Thymus (tissue), 14 donors: ENCODE results near the gene GMPR2. TPM values are rescaled to one million over a fixed set of nuclear protein-coding genes. Genes with fewer than 3 reads are reported as not detected.

Experiments
- DNase-seq, 9 donors: peaks; one replicate each; pipeline ENCODE4 v3.0.0-alpha.2; 2013; ENCODE audit warnings: low spot score in 9 of 9, low read depth in 6 of 9, missing footprints in 1 of 9
- H3K27ac ChIP-seq, 2 donors: one replicate each; pipeline ENCODE4 v1.5.1; 2013; ENCODE audit warnings: control low read depth in 1 of 2, low read depth in 1 of 2, low read length in 1 of 2, mild to moderate bottlenecking in 1 of 2, moderate library complexity in 1 of 2
- H3K27me3 ChIP-seq, 2 donors: one replicate each; pipeline ENCODE4 v1.5.1; 2013; ENCODE audit warnings: low read length in 1 of 2; ENCODE audit not compliant: control insufficient read depth in 2 of 2, insufficient read depth in 1 of 2
- H3K36me3 ChIP-seq, 2 donors: one replicate each; pipeline ENCODE4 v1.5.1; 2013; ENCODE audit warnings: low read length in 1 of 2, mild to moderate bottlenecking in 1 of 2, moderate library complexity in 1 of 2; ENCODE audit not compliant: control insufficient read depth in 2 of 2, insufficient read depth in 2 of 2
- H3K4me1 ChIP-seq, 2 donors: one replicate each; pipeline ENCODE4 v1.5.1; 2013; ENCODE audit warnings: low read length in 2 of 2; ENCODE audit not compliant: control insufficient read depth in 2 of 2, insufficient read depth in 2 of 2
- H3K4me3 ChIP-seq, 2 donors: one replicate each; pipeline ENCODE4 v1.5.1; 2013; ENCODE audit warnings: low read length in 2 of 2, control low read depth in 1 of 2, mild to moderate bottlenecking in 1 of 2
- H3K9me3 ChIP-seq, 2 donors: one replicate each; pipeline ENCODE4 v1.5.1; 2013; ENCODE audit warnings: low read length in 1 of 2, mild to moderate bottlenecking in 1 of 2; ENCODE audit not compliant: control insufficient read depth in 2 of 2, insufficient read depth in 1 of 2
- WGBS: extraction: QIAGEN DNeasy Blood & Tissue Kit; methylation state at CpG from one replicate; pipeline ENCODE4 v1.1.7; 2013; 5-methylcytosine and 5-hydroxymethylcytosine counted together
- long read RNA-seq, 10 donors: transcript quantifications; one replicate each; lab custom pipeline, GENCODE V29; 2026
- polyA plus RNA-seq: library from polyadenylated mRNA; stranded (reverse); fragments of 200-250 nt; gene quantifications from one replicate; pipeline ENCODE4 v1.2.3, GENCODE V29; 2013
- total RNA-seq: library from RNA; stranded (reverse); fragments of 120-200 nt; gene quantifications from one replicate; pipeline ENCODE4 v1.2.4, GENCODE V29; 2013
- donor health status: healthy.

Gene GMPR2
- total RNA-seq = 67.0 TPM
- 53.6 TPM for polyA plus RNA-seq
- long read RNA-seq, donor 1, partial matches to known transcripts = 0 of 4 reads
- long read RNA-seq, donor 1, other reads (novel, unspliced or antisense) = 0 of 4 reads
- long read RNA-seq, donor 2 = 0 reads
- long read RNA-seq, donor 3, transcript GMPR2-202 (10 exons, 1,972 nt) = minor isoform, 7 of 76 reads
- long read RNA-seq, donor 3, transcript GMPR2-207 (2 exons, 469 nt) = major isoform, 44 of 76 reads
- long read RNA-seq, donor 3, transcript GMPR2-223 (10 exons, 1,893 nt) = minor isoform, 8 of 76 reads
- long read RNA-seq, donor 3, partial matches to known transcripts = 9 of 76 reads
- long read RNA-seq, donor 3, other reads (novel, unspliced or antisense) = 0 of 76 reads
- long read RNA-seq, donor 4, transcript GMPR2-207 (2 exons, 469 nt) = major isoform, 9 of 35 reads
- long read RNA-seq, donor 4, partial matches to known transcripts = 17 of 35 reads
- long read RNA-seq, donor 4, other reads (novel, unspliced or antisense) = 0 of 35 reads
- long read RNA-seq, donor 5, transcript GMPR2-207 (2 exons, 469 nt) = major isoform, 25 of 64 reads
- long read RNA-seq, donor 5, transcript GMPR2-203 (10 exons, 1,652 nt) = minor isoform, 14 of 64 reads
- long read RNA-seq, donor 5, transcript GMPR2-202 (10 exons, 1,972 nt) = minor isoform, 12 of 64 reads
- long read RNA-seq, donor 5, transcript GMPR2-223 (10 exons, 1,893 nt) = minor isoform, 11 of 64 reads
- long read RNA-seq, donor 5, partial matches to known transcripts = 0 of 64 reads
- long read RNA-seq, donor 5, other reads (novel, unspliced or antisense) = 0 of 64 reads
- long read RNA-seq, donor 6, transcript GMPR2-223 (10 exons, 1,893 nt) = minor isoform, 7 of 22 reads
- long read RNA-seq, donor 6, transcript GMPR2-203 (10 exons, 1,652 nt) = minor isoform, 7 of 22 reads
- long read RNA-seq, donor 6, transcript GMPR2-207 (2 exons, 469 nt) = major isoform, 8 of 22 reads
- long read RNA-seq, donor 6, partial matches to known transcripts = 0 of 22 reads
- long read RNA-seq, donor 6, other reads (novel, unspliced or antisense) = 0 of 22 reads
- long read RNA-seq, donor 7, transcript GMPR2-207 (2 exons, 469 nt) = major isoform, 6 of 17 reads
- long read RNA-seq, donor 7, transcript GMPR2-223 (10 exons, 1,893 nt) = major isoform, 6 of 17 reads
- long read RNA-seq, donor 7, partial matches to known transcripts = 0 of 17 reads
- long read RNA-seq, donor 7, other reads (novel, unspliced or antisense) = 0 of 17 reads
- long read RNA-seq, donor 8, transcript GMPR2-207 (2 exons, 469 nt) = major isoform, 15 of 29 reads
- long read RNA-seq, donor 8, partial matches to known transcripts = 8 of 29 reads
- long read RNA-seq, donor 8, other reads (novel, unspliced or antisense) = 0 of 29 reads
- long read RNA-seq, donor 9, transcript GMPR2-207 (2 exons, 469 nt) = major isoform, 6 of 25 reads
- long read RNA-seq, donor 9, partial matches to known transcripts = 0 of 25 reads
- long read RNA-seq, donor 9, other reads (novel, unspliced or antisense) = 11 of 25 reads
- long read RNA-seq, donor 10, transcript GMPR2-207 (2 exons, 469 nt) = major isoform, 7 of 23 reads
- long read RNA-seq, donor 10, transcript GMPR2-203 (10 exons, 1,652 nt) = minor isoform, 6 of 23 reads
- long read RNA-seq, donor 10, partial matches to known transcripts = 6 of 23 reads
- long read RNA-seq, donor 10, other reads (novel, unspliced or antisense) = 0 of 23 reads

DNA sequence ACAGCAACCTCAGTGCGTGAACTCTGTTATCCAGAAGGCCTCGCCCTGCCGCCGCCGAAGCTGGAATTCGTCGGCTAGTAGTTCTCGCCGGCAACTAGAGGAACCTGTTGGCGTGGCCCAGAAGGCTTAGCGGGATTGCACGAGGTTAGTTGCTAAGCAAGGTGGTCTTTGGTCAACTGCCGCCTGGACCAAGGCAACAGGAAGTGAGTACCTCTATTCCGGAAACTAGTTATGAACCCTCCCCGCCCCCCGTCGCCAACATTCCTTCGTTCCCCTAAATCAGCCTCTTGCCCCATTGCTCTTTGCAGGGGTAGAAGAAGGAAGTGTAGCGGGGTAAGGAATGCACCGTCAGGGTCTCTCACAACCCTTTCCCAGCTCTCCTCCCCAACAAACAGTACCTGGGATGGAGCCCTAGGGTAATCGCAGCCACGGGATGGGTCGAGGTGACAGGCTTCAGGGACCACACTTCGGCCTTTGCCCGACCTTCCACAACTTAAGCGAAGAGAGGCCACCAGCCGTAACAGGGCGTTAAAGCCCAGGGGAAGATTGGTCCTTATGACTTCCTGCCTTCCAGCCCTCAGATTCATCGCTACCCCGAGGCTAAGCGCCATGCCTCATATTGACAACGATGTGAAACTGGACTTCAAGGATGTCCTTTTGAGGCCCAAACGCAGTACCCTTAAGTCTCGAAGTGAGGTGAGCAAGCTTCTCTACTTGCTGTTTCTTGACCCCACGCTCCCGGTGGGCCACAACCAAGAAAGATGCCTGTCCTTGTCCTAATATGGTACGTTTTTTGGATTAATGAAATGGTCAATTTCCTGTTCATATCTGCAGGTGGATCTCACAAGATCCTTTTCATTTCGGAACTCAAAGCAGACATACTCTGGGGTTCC lies at the start of gene GMPR2:
Gene GMPR2 (plus strand): TSS at position 285 of the 893 bp plus-strand sequence. CDS start 325 bp downstream, at position 610.
- peak within 1 kb of the TSS; percentile 91 to 96 for H3K27ac ChIP-seq
- H3K4me1 ChIP-seq = peaks cover 14 to 22% of the 10 kb centered on the region in 2 donors
- H3K36me3 ChIP-seq = peaks cover 25 to 35% of the 10 kb centered on the region in 2 donors
- 4% methylated on average over 38 of the region's 38 CpGs for WGBS
- DNase-seq = peak in 1 of 9 donors; percentile 51
- peak within 1 kb of the TSS; percentile 66 to 77 for H3K4me3 ChIP-seq
- peaks cover 0 to 4% of the 10 kb centered on the region in 2 donors for H3K9me3 ChIP-seq
- H3K27me3 ChIP-seq = no peaks in the 10 kb centered on the region

- no peak overlapping the region for H3K4me3 ChIP-seq
- peaks cover 6 to 11% of the 10 kb centered on the region in 2 donors for H3K4me1 ChIP-seq
- H3K36me3 ChIP-seq = peaks cover 79 to 80% of the 10 kb centered on the region in 2 donors
- no peaks in the 10 kb centered on the region for H3K27me3 ChIP-seq
- 97% methylated on average over 15 of the region's 15 CpGs for WGBS
- no peaks in the 10 kb centered on the region for H3K9me3 ChIP-seq
- H3K27ac ChIP-seq = no peak overlapping the region
- no peak for DNase-seq
These were observed 49.7 kb upstream of the GMPR2 start for GRCh38 chr14:24183014-24183481.

DNA sequence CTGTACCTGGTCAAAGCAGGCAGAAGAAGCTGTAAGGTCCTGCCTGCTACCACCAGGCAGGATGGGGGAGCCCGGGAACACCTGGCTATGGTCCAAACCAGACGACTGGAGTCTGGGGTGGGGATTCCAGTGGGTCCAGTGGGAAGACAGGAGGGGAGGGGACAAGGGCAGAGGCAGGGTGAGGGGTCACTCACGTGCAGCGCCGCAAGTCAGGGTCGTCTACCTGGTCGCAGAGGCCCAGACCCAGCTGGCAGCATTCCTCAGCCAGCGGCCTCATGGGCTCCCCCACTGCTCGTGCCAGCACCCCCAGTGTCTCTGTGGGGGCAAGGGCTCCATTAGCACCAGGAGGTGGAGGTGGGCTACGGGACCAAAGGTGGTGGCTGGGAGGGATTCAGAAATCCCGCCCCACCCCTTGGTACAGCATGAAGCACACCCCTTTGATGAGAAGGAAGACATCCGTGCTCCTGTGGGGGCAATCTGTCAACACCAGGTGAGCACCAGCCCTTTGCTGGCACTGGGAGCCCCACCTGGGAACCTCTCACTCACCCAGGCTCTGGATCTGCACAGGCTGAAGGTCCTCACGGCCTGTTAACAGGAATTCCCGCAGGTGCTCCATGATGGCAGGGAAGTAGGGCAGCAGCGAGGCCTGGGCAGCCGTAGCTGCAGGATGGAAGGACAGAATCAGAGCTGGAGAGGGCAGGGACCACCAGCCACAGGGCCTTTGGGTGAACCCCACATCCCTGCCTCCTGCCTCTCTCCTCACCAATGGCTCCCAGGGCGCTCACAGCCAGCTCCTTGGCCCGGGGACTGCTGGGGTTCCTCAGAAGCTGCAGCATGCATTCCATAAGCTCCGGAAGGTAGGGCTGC lies 48.4 kb upstream of the GMPR2 start:
- DNase-seq = no peak

DNA sequence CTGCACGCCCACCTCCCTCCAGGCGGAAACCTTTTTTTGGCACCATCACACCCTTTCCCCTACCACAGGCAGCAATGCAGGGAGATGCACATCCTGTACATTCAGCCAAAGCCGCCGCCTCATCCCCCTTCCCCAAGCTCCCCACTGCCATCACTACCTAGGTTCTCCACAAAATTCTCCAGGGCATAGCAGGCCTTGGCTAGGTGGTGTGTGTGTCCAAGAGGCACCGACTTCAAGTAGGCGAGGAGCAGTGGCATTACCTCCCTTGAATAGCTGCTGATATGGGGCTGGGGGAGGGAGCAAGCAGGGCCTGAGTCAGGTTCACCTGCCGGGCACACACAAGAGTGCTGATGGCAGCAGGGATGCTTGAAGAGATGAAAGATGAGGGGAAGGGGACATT lies 47.7 kb upstream of the GMPR2 start:
- H3K36me3 ChIP-seq = peaks cover 60 to 63% of the 10 kb centered on the region in 2 donors
- 98% methylated on average over 7 of the region's 7 CpGs for WGBS
- DNase-seq = no peak
- no peaks in the 10 kb centered on the region for H3K9me3 ChIP-seq
- H3K4me3 ChIP-seq = no peak overlapping the region
- H3K4me1 ChIP-seq = peaks cover 10 to 24% of the 10 kb centered on the region in 2 donors
- H3K27me3 ChIP-seq = no peaks in the 10 kb centered on the region
- H3K27ac ChIP-seq = no peak overlapping the region

More for the DNA sequence above, 48.4 kb upstream of the GMPR2 start:
- Histone ChIP-seq H3K9me3 (no peaks in the 10 kb centered on the region), H3K4me3 (no peak overlapping the region), H3K4me1 (peaks cover 10 to 22% of the 10 kb centered on the region in 2 donors), H3K36me3 (peaks cover 66 to 67% of the 10 kb centered on the region in 2 donors), H3K27me3 (no peaks in the 10 kb centered on the region), H3K27ac (no peak overlapping the region)
- 97% methylated on average over 19 of the region's 19 CpGs for WGBS

DNA sequence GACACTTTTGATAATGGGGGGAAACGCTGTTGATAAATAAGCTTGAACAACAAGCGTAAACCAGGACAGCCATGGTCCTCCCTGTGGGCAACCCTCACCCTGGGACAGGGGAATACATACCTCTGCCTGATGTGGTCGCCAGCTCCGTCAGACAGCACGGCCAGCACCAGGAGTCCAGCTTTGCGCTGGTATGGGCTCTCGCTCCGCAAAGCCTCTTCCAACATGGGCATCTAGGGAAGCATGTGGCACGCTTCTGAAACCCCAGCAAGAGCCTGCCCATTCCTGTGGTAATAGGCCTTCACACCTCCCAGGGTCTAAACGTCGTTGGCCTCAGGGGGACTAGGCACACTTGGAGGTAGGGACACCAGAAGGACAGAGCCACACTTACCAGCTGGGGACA lies 47.0 kb upstream of the GMPR2 start:
- Histone ChIP-seq H3K36me3 (peaks cover 53 to 61% of the 10 kb centered on the region in 2 donors), H3K9me3 (no peaks in the 10 kb centered on the region), H3K4me3 (no peak overlapping the region), H3K4me1 (peaks cover 10 to 24% of the 10 kb centered on the region in 2 donors), H3K27ac (no peak overlapping the region), H3K27me3 (no peaks in the 10 kb centered on the region)
- WGBS = 97% methylated on average over 11 of the region's 11 CpGs
- no peak for DNase-seq

DNA sequence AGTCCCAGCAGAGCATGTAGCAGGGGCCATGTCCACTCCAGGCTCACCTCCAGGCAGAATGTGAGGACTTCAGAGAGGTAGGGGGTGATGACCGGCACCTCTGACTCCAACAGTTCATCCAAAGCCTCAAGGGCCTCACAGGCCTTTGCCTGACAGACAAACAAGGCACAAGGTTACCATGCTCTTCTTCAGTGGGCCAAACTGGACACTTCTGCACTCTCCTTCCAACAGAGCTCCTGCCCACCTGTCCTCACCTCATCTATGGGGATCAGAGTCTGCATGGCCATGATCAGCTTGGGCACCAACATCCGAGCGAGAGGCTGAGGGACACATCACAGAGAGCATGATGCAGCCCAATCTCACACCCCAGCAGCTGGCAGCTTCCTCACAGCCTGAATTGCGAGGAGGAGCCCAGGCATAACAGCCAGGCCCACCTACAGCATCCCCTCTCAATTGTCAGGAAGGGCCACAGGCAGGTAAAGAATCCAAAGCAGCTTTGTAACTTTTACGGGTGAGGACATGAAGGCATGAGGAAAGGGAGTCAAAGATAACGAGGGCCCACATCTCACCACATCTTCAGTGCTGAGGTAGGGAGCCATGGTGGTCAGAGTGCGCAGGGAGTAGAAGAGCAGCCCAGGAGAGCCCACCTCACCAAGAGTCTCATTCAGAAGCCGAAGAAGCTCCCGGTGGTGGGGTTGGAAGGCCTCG lies 45.7 kb upstream of the GMPR2 start:
- no peak overlapping the region for H3K27ac ChIP-seq
- H3K36me3 ChIP-seq = peaks cover 42 to 58% of the 10 kb centered on the region in 2 donors
- H3K4me3 ChIP-seq = no peak overlapping the region
- no peak for DNase-seq
- H3K27me3 ChIP-seq = no peaks in the 10 kb centered on the region
- H3K9me3 ChIP-seq = no peaks in the 10 kb centered on the region
- H3K4me1 ChIP-seq = peaks cover 10 to 24% of the 10 kb centered on the region in 2 donors
- 96% methylated on average over 10 of the region's 10 CpGs for WGBS
